ENCODE measurements around the gene SLC25A34.

SLC25A34 gene

GRCh38 chr1:15756143-15757015 is 20.3 kb downstream of the SLC25A34 start:
- no peak for DNase-seq

GRCh38 chr1:15757016-15757543 is 21.0 kb downstream of the SLC25A34 start:
- DNase-seq = no peak

GRCh38 chr1:15757575-15758342 is 21.7 kb downstream of the SLC25A34 start:
- DNase-seq = no peak

- no peak for DNase-seq
Measured at GRCh38 chr1:15758343-15758931, 22.4 kb downstream of the SLC25A34 start, which contains the start of gene FBLIM1. Gene FBLIM1, plus strand, starts transcription at chr1:15758795. Its CDS starts 6,189 bp downstream, at chr1:15764984.

GRCh38 chr1:15758953-15759661 is 23.0 kb downstream of the SLC25A34 start:
- no peak for DNase-seq

- DNase-seq = no peak
Measured at GRCh38 chr1:15760520-15761211, 24.6 kb downstream of the SLC25A34 start.

- peak; percentile 74 for DNase-seq
Measured at GRCh38 chr1:15761366-15762128, 25.5 kb downstream of the SLC25A34 start.

- no peak for DNase-seq
Measured at GRCh38 chr1:15762546-15762945, 26.5 kb downstream of the SLC25A34 start.

GRCh38 chr1:15764269-15764764 is 28.3 kb downstream of the SLC25A34 start:
- DNase-seq = no peak

- DNase-seq = no peak
Measured at GRCh38 chr1:15764890-15765289, 28.8 kb downstream of the SLC25A34 start.

GRCh38 chr1:15765495-15766194 is 29.6 kb downstream of the SLC25A34 start:
- DNase-seq = no peak

- DNase-seq = no peak
Measured at GRCh38 chr1:15767941-15768340, 31.9 kb downstream of the SLC25A34 start.

GRCh38 chr1:15768388-15768787 is 32.3 kb downstream of the SLC25A34 start:
- DNase-seq = no peak

- no peak for DNase-seq
Measured at GRCh38 chr1:15770313-15770962, 34.4 kb downstream of the SLC25A34 start.

- no peak for DNase-seq
Measured at GRCh38 chr1:15771836-15772515, 35.9 kb downstream of the SLC25A34 start.

- no peak for DNase-seq
Measured at GRCh38 chr1:15775706-15776105, 39.6 kb downstream of the SLC25A34 start.

- no peak for DNase-seq
Measured at GRCh38 chr1:15777909-15778707, 42.0 kb downstream of the SLC25A34 start.

GRCh38 chr1:15785683-15786082 is 49.6 kb downstream of the SLC25A34 start:
- no peak for DNase-seq
